HEK293T (cell line): ENCODE data around the gene KCNQ5.

Experiments used
- CTCF ChIA-PET: fragments of 350-600 bp; formaldehyde crosslinking; extraction: SDS; loops from one replicate; lab custom pipeline; 2021; ENCODE audit warnings: antibody characterized with exemption, inconsistent platforms; lab: Yijun Ruan, JAX
- POLR2A ChIA-PET: fragments of 350-600 bp; formaldehyde crosslinking; extraction: SDS; loops from one replicate; lab custom pipeline; 2020; ENCODE audit warnings: antibody characterized with exemption, inconsistent platforms; lab: Yijun Ruan, JAX
- DNase-seq: peaks from one replicate; pipeline ENCODE4 v3.0.0; 2012; ENCODE audit warnings: mixed read lengths; ENCODE audit errors: extremely low spot score
- ARNT ChIP-seq: fragments of 450-650 bp; IDR thresholded peaks from 2 replicates; pipeline ENCODE4 v1.6.1; 2017; ENCODE audit warnings: mild to moderate bottlenecking
- BHLHE40 ChIP-seq: fragments of 450-650 bp; IDR thresholded peaks from 2 replicates; pipeline ENCODE4 v1.6.1; 2016; ENCODE audit warnings: mild to moderate bottlenecking, moderate library complexity, borderline replicate concordance
- CTBP1 ChIP-seq: fragments of 450-650 bp; IDR thresholded peaks from 2 replicates; pipeline ENCODE4 v1.6.1; 2016; ENCODE audit warnings: borderline replicate concordance
- ELF4 ChIP-seq: fragments of 450-650 bp; IDR thresholded peaks from 2 replicates; pipeline ENCODE4 v1.6.1; 2017; ENCODE audit warnings: antibody characterized with exemption
- FOXA1 ChIP-seq: fragments of 450-650 bp; IDR thresholded peaks from 2 replicates; pipeline ENCODE4 v1.6.1; 2016; ENCODE audit warnings: mild to moderate bottlenecking
- FOXK2 ChIP-seq: fragments of 450-650 bp; IDR thresholded peaks from 2 replicates; pipeline ENCODE4 v1.6.1; 2016; ENCODE audit warnings: mild to moderate bottlenecking
- FOXM1 ChIP-seq: fragments of 450-650 bp; IDR thresholded peaks from 2 replicates; pipeline ENCODE4 v1.6.1; 2017; ENCODE audit warnings: mild to moderate bottlenecking, borderline replicate concordance
- HDGF ChIP-seq: fragments of 450-650 bp; IDR thresholded peaks from 2 replicates; pipeline ENCODE4 v1.6.1; 2017; ENCODE audit warnings: antibody characterized with exemption, borderline replicate concordance
- L3MBTL2 ChIP-seq: fragments of 450-650 bp; conservative IDR thresholded peaks from 2 replicates; pipeline ENCODE4 v1.6.1; 2016; ENCODE audit warnings: mild to moderate bottlenecking
- LEF1 ChIP-seq: fragments of 450-650 bp; IDR thresholded peaks from 2 replicates; pipeline ENCODE4 v1.6.1; 2017; ENCODE audit warnings: mild to moderate bottlenecking, borderline replicate concordance
- NFRKB ChIP-seq: fragments of 450-650 bp; IDR thresholded peaks from 2 replicates; pipeline ENCODE4 v1.6.1; 2016; ENCODE audit warnings: mild to moderate bottlenecking, moderate library complexity
- SP1 ChIP-seq: fragments of 450-650 bp; IDR thresholded peaks from 2 replicates; pipeline ENCODE4 v1.6.1; 2017
- SUZ12 ChIP-seq: fragments of 450-650 bp; IDR thresholded peaks from 2 replicates; pipeline ENCODE4 v1.6.1; 2016; ENCODE audit warnings: mild to moderate bottlenecking
- TARDBP ChIP-seq: fragments of 450-650 bp; IDR thresholded peaks from 2 replicates; pipeline ENCODE4 v1.6.1; 2016
- ZNF384 ChIP-seq: fragments of 450-650 bp; IDR thresholded peaks from 2 replicates; pipeline ENCODE4 v1.6.1; 2016
- TF ChIP-seq, protein P1 (sequence below): fragments of 450-650 bp; IDR thresholded peaks from 2 replicates; pipeline ENCODE4 v1.6.1; 2016

KCNQ5 gene

GRCh38 chr6:73062837-73063236, 441.0 kb downstream of the KCNQ5 start:
- CTCF ChIA-PET: no interaction called here
- no peak for TF ChIP-seq SP1
- POLR2A ChIA-PET: no interaction called here
- DNase-seq: no peak

DNA sequence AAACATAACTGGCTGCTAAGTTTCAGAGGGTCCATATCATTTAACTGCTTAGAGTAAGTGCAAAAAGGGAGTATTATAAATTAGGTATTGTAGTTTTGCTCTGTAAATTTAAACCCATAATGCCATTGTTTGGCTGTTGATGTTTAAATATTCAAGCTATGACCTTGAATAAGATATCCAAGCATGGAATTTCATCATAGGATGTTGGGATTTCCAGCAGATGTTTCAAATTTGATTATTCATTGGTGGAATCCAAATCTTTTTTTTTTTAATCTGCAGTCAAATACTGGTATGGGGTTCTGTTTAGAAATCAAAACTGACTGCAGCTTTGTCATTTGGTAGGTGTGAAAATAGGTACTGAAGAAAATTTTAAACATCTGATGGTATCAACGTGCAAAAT, 442.4 kb downstream of the KCNQ5 start:
- no peak for DNase-seq
- POLR2A ChIA-PET: interaction anchor here (0.6 kb wide), 1 partner anchor 193 kb away, joined by 3 read pairs; no protein-coding TSS in a partner anchor
- TF ChIP-seq L3MBTL2: no peak
- no peak for TF ChIP-seq SUZ12
- no peak for TF ChIP-seq CTBP1
- no peak for TF ChIP-seq SP1
- TF ChIP-seq, protein P1, sequence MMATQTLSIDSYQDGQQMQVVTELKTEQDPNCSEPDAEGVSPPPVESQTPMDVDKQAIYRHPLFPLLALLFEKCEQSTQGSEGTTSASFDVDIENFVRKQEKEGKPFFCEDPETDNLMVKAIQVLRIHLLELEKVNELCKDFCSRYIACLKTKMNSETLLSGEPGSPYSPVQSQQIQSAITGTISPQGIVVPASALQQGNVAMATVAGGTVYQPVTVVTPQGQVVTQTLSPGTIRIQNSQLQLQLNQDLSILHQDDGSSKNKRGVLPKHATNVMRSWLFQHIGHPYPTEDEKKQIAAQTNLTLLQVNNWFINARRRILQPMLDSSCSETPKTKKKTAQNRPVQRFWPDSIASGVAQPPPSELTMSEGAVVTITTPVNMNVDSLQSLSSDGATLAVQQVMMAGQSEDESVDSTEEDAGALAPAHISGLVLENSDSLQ: no peak
- no peak for TF ChIP-seq FOXM1
- TF ChIP-seq TARDBP: no peak
- no peak for TF ChIP-seq FOXK2
- no peak for TF ChIP-seq LEF1
- no peak for TF ChIP-seq HDGF
- no peak for TF ChIP-seq FOXA1
- no peak for TF ChIP-seq BHLHE40
- TF ChIP-seq ARNT: no peak
- TF ChIP-seq ZNF384: no peak
- TF ChIP-seq NFRKB: no peak
- no peak for TF ChIP-seq ELF4
- CTCF ChIA-PET: no interaction called here

GRCh38 chr6:73073238-73073637, 451.4 kb downstream of the KCNQ5 start:
- POLR2A ChIA-PET: no interaction called here
- TF ChIP-seq FOXA1 (no peak), HDGF (no peak), L3MBTL2 (no peak), FOXK2 (no peak), BHLHE40 (no peak), LEF1 (no peak), ELF4 (no peak)
- TF ChIP-seq, protein P1: no peak
- CTCF ChIA-PET: interaction anchor here (0.6 kb wide), 1 partner anchor 18 kb away, joined by 3 read pairs; no protein-coding TSS in a partner anchor
- DNase-seq: no peak

GRCh38 chr6:73074175-73074574, 452.3 kb downstream of the KCNQ5 start:
- no peak for DNase-seq
- CTCF ChIA-PET: interaction anchor here (0.6 kb wide), 2 partner anchors 19 to 41 kb away, joined by 3 to 5 read pairs; no protein-coding TSS in a partner anchor
- POLR2A ChIA-PET: no interaction called here
- TF ChIP-seq LEF1: no peak
- no peak for TF ChIP-seq FOXK2
- no peak for TF ChIP-seq SUZ12
- TF ChIP-seq SP1: no peak
- TF ChIP-seq BHLHE40: no peak
- TF ChIP-seq FOXA1: no peak
- no peak for TF ChIP-seq L3MBTL2
- no peak for TF ChIP-seq NFRKB
- no peak for TF ChIP-seq FOXM1
- no peak for TF ChIP-seq ZNF384

DNA sequence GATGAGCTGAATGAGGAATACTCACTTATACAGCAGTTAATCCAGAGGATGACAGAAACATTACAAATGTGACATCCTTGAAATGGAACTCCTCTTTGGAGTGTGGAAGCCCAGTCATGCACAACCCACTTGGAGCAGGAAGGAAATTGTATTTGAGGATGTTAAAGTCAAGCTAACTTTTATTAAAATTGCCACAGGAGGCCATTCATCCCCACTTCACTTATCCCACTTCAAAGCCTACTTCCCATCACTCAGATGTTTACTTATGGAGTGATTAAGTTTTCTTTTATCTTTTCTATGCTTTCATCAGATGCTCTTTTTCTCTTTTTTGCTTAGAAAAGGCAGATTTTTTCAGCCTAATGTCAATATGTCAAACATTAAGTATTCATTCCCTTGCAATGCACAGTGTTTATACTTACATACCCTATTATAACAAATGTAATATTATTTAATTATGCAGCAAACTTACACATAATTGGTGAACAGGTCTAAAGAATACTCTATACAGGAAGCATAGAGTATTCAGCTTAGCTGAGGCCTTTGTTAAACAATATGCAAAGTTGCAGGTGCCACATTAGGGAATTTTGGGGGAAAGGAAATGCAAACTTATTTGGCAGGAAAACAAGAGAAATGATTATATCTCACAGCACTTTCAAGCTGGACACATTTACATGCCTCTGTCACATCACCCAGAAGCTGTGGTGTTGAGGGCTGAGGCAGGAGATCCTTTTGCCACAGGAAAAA, 454.5 kb downstream of the KCNQ5 start:
- ChIA-PET CTCF (no interaction called here), POLR2A (no interaction called here)
- no peak for TF ChIP-seq SP1
- no peak for TF ChIP-seq NFRKB
- no peak for TF ChIP-seq FOXM1
- TF ChIP-seq ELF4: no peak
- no peak for TF ChIP-seq ARNT
- no peak for TF ChIP-seq LEF1
- TF ChIP-seq ZNF384: no peak
- no peak for TF ChIP-seq HDGF
- TF ChIP-seq, protein P1: no peak
- DNase-seq: no peak

- POLR2A ChIA-PET: no interaction called here
- no peak for TF ChIP-seq L3MBTL2
- TF ChIP-seq FOXK2: no peak
- no peak for TF ChIP-seq ARNT
- no peak for TF ChIP-seq ZNF384
- TF ChIP-seq CTBP1: no peak
- TF ChIP-seq TARDBP: no peak
- TF ChIP-seq SUZ12: no peak
- no peak for TF ChIP-seq HDGF
- no peak for TF ChIP-seq BHLHE40
- no peak for TF ChIP-seq FOXM1
- TF ChIP-seq SP1: no peak
- TF ChIP-seq LEF1: no peak
- TF ChIP-seq, protein P1: no peak
- no peak for TF ChIP-seq FOXA1
- no peak for TF ChIP-seq ELF4
- TF ChIP-seq NFRKB: no peak
- no peak for DNase-seq
- CTCF ChIA-PET: no interaction called here
Observed at GRCh38 chr6:73078333-73078862, 456.5 kb downstream of the KCNQ5 start.
